ENCODE measurements around the gene CTNNBL1.

CTNNBL1 gene

DNA sequence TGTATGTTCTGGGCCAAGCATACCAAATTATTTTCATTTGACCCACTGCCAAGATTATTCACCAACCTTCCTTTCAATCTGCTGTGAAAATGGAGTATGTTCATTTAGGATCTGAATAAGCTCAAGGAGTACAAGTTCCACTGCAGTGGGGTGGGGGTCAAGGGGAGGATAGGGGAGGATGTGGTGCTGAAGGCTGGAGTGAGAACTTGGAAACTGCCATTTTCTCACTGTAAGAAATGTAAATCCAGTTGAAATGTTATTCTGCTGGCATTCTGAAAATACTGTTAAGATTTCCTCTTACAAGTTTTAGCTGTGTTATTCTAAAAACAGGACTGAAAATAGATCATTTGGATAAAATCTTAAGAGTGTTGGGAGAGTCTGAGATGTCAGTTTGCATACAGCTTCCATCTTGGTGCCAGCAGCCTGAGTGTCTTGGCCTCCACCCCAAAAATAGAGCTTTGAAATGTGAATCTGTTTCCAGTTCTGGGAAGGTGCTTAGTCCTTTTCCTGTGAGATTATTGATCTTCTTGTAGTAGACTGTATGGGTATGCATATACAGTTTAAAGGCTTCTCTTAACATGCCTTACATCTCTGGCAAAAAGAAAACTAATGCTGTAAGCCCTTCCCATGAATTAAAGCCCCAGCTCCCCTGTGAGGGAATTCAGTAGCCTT is 84.3 kb downstream of the CTNNBL1 start:
- no peak for DNase-seq

DNA sequence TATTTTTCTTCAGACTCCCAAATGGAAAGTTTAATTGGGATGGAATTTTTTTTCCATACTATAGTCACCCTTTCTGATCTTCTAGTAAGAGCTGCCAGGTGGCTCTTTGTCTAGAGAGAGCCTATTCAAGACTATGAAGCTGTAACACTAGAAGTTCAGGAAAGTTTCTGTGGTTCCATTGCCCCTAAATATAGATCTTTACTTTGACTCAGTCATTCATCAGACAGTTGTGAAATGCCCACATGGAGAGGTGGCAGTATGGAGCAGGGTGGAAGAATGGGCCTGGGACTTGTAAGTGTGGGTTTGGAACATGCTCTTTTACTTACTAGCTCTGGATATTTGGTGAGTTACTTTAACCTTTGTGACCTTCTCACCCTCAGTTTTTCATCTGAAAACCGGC is 87.8 kb downstream of the CTNNBL1 start:
- no peak for DNase-seq

DNA sequence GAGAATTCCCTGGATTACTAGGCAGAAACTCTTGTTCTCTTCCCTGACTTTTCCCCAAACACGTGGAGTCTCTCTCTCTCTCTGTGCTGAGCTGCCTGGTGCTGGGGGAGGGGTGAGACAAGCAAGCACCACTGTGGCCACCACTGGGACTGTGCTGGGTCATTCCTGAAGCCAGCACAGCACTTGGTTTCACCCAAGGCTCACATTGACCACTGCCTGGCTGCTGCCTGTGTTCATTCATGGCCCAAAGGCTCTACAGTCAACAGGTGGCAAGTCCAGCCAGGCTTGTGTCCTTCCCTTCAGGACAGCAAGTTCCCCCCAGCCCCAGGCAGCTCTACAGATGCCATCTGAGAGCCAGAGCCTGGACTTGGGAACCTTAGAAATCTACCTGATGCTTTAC is 92.2 kb downstream of the CTNNBL1 start:
- DNase-seq = no peak

DNA sequence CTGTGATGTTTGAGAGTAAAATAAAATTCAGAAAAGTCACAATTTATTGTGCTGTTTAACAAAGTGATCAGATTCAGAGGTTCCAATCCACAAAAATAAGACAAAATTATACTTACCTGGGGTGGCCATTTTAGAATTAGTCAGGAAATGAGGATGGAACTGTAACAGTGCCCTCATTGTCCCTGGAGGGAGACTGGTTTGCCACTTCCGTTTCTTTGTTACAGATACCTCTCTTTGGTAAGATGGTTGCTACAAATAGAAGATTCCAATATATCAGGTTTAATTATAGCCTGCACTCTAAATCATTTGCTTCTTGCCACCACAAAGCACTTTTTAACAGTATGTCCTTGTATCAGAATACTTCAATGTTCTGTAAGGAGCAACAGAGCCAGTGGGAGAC is 95.6 kb downstream of the CTNNBL1 start:
- no peak for DNase-seq

DNA sequence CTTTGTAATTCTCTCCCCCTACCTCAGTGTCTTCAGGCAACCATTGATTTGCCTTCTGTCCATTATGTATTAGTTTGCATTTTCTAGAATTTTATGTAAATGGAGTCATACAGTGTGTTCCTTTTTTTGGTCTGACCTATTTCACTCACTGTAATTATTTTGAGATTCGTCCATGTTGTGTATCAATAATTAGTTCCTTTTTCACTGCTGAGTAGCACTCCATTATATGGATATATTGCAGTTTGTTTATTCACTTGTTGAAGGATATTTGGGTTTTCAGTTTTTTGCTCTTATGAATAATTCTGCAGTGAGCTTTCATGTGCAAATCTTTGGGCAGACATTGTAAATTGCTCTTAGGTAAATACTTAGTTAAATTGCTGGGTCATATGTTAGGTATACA is 97.1 kb downstream of the CTNNBL1 start:
- DNase-seq = no peak

DNA sequence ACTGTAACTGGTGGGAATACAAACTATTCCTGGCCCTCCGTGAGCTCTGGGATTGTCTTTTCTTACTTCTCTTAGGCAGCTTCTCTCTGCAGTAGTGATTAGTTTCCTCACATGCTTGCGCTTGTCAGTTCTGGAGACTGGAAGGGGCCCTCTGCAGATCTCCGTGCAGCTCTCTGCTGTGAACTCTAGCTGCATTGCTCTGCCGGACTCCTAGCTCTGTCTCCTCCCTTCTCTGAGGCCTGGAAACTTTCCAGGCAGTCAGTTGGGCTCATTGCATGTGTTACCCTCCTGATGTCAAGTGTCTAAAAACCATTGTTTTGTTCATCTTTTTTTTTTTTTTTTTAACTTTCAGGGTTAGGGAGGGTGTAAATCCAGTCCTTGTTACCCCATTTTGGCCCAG is 102.3 kb downstream of the CTNNBL1 start:
- DNase-seq = no peak

DNA sequence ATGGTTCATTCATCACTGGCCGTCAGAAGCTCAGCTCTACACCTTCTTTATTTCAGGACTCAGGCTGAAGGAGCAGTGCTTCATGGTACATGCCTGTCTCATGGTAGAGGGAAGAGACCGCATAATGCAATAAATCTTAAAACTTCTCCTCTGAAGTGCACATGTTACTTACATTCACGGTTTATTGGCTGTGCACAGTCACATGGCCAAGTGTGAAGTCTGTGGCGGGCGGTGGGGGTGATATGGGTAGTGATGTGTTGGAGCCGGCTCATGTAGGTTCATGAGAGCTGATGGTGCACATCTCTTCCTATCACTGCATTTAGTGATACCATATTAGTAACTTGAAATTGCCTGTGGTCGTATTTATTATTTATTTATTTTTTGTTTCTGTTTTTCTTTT is 102.9 kb downstream of the CTNNBL1 start:
- no peak for DNase-seq

DNA sequence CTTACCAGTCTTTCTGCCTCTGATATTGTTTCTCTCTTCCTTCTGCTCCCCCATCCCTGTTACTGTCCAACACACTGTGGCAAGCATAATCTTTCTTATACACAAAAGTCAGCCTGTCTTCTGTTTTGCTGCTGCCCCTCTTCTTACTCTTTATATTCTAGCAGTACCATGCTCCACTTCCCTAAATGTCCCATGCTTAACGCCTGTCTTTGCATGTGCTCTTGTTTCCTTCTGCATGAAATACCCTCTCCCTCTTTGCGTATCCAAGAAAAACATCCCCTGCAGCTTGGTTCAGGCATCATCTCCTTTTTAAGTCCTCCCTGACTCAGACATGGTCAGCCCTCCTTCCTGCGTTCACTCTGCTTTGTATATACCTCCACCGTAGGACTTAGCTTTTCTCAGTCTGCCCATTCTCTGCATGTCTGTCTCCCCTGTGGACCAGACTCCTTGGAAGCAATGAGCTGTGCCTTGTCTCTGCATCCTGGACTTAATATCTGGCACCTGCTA is 103.9 kb downstream of the CTNNBL1 start:
- DNase-seq = no peak

DNA sequence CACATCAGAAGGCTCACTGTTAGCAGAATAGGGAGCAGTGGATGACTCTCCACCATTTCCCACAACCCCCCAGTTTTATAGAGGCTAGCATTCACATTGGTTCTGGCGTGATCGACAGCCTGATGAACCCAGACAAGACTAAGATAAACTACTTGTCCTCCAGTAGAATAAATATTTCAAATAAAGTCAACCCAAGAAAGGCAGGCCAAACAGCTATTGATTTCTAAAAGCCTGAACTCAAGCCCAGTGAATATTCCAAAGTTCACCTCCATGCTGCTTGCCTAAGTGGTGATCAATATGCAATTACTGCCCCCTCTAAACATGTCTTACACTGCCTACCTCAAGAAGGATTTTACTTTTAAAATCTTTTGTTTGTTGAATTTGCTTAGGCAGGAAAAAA is 104.5 kb downstream of the CTNNBL1 start:
- DNase-seq = no peak

DNA sequence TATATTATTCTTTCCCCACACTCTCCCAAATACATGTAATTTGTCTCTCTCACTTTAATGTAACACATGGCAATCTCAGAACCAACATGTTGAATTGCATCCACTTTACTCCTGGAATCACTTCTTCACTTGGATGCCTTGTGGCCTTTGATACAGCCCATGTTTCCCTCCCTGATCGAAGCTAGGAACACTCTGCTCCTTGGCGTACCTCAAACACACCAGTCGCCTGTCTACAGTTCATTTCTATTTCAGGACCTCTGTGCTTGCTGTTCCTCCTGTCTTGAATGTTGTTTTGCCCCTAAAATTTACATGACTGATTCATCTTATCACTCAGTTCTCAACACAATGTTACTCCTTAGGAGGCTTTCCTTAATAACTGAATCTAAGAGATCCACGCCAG is 106.8 kb downstream of the CTNNBL1 start:
- no peak for DNase-seq

DNA sequence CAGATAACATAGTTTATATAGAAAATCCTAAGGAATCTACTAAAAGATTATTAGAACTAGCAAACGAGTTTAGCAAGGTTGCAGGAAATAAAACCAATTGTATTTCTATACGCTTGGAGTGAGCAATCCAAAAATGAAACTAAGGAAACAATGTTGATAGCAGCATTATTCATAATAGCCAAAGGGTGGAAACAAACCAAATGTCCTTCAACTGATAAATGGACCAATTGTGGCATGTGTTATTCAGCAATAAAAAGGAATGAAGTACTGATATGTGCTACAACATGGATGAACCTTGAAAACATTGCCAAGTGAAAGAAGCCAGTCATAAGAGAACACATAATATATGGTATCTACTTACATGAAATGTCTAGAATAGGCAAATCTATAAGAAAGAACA is 108.1 kb downstream of the CTNNBL1 start:
- DNase-seq = no peak

DNA sequence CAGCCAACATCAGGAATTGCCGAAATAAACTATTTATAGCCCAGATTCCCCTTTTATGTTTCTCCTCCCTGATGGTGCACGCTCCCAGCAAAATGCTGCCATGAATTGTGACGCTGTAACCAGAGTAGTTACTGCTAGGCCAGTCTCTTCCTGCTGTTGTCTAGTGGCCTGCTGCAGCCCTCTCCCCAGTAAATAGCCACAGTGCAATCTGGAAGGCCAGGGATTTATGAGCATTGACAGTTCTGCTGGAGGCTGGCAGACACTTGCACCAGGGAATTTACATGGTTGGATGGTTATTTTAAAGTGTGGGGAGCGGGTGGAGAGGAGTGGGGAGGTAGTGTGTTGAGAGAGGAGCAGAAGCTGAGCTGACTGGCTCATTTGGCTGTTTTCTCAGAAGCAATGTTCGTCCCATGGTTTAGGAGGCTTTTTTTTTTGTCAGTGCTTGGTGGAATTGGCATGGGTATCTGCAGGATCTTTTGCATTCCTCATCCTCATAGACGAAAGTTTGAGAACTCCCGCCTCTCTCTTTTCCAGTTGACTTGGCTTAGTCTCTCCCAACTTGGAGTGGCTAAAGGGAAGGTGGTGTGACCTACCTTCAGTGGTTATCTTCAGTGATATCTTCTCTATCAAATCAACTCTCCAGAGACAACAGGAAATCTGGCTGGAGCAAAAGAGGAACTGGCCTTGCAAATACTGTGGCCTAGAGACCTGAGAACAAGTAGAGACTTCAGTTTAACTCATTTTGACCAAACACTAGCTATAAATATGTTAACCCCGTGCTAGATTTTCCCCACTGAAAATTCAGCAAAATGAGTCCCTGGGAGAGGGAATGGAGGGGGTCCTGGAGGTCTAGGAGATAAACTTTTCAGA is 109.8 kb downstream of the CTNNBL1 start:
- DNase-seq = no peak

DNA sequence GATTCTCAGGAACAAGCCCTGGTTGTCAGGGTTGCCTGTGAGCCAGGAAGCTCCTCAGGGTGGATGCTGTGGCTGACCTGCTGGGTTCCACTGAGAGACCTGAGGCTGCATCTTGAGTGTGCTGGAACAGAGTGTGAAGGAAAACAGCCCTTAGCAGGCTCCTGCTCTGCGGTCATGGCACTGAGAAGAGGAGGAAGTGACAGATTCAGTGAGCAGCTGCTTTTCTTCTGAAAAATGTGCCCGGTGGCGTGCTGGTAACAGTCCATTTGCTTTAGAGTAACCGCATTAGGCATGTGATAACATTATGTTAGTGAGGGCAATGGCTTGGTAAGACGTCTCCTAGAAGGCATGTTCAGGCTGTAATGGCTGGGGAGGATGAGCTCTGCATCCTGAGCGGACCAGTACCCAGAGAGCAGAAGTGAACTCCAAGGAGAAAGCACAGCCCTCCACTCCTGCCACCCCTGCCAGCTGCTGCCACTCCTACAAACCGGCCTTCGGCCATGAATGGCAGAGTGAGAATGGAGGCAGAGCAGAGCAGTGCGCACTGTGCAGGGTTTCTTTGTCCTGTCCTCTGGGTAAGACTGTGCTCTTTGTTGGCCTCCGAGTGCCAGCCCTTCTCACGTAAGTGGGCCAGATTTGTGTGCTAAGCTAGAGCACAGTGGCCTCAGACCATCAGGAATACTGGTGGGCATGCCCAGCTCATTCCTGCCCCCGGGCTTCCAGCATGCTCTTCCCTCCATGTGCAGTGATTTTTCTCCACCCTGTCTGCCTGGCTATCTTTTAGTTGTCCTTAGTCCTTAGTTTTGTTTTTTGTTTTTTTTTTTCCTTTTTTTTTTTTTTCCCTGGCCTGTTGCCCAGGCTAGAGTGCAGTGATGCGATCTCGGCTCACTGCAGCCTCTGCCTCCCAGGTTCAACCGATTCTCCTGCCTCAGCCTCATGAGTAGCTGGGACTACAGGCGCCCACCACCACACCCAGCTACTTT is 111.0 kb downstream of the CTNNBL1 start:
- no peak for DNase-seq

DNA sequence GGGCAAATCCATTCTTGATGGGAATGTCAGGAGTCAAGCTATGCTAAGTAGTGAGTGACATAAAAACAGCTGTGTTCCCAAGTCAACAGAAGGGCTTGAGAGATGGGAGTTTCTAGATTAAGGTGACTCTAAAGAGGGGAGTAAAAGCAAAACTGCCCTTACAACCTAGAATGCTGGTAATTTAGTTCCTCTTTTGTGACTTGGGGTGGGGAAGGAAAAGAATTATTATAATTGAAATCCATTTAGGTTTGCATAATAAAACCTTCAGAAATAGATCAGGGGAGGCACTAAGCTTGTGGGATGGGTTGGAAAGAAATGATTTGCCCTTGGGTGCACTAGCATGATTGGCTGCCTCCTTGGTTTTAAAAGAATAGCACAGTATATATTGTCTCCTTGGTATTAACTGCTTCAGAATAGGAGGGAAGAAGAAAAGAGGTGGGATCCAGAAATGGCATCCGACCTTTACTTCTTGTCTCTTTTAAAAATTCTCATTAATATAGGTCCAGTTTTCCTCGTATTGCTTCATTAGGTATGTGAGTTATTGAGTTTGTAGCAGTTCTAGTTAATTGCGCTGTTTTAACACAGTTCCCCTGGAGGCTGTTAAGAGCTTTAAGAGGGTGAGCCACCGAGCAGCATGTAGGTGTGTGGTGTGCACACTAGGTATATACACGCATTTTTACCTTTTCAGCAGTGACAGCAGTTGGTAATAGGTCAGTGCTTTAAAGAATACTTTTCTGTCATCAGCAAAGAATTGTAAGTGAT is 113.8 kb downstream of the CTNNBL1 start:
- DNase-seq = no peak

DNA sequence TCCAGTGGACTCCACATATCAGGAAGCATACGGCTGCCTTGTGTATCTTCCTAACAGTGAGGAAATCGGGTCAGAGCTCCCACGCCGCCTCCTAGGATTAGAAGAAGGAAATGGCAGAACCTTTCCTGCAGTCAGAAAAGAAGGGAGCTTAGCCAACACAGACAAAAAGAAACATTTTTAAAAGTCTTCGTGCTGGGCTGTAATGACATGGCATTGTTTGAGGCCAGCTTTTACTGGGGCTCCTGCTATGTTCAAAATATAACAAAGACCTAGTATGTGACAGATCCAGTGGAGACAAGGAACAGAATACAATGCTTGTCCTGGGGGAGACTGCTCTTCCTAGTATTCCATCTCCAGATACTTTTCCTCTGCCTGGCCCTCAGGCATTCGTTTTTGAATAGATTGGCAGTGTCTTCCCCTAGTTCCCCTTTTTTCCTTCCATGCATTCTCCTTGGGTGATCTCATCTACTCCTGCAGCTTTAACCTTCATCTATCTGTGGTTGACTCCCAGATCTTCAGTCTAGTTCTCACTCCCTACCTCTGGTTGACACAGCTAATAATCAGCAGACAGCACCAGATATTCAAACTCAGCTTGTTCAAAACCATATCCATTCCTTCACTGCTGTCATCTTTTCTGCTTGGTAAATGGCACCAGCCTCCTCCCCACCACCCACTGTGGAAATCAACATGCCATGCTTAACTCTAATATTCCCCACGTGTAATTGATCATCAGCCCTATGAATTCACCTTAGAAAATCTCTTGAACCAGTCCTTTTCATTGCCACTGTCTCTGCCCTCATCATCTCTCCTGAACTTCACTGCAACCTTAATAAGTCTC is 114.6 kb downstream of the CTNNBL1 start:
- no peak for DNase-seq

DNA sequence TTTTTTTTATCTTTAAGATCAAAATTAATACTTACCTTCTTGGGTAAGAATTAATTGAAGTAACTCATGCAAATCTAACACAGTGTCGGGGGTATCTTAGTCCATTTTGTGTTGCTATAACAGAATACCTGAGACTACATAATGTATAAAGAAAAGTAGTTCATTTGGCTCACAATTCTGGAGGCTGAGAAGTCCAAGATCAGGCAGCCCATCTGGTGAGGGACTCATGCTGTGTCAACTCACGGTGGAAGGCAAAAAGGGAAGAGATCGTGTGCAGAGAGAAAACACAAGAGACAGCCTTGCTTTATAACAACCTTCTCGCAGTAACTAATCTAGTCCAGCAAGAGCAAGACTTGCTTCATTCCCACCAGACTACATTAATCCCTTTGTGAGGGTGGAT is 116.2 kb downstream of the CTNNBL1 start:
- DNase-seq = no peak

DNA sequence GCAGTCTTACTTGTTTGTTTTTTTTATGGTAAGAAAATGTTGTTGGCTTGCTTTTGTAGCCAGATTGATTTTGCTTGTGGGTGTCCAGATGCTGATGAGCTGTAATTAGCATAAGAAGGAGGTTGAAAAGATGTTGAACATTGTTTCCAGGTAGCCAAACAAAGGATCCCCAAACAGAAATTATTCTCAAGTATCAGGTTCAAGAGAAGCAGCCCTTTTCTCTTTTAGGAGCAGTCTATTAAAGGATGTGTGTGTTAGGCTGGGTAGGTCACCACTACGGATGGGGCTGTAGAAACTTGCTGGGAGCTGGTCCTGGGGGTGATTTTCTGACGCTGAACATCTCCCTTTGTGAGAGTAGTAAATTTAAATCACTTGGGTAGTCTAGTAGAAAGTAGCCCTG is 122.2 kb downstream of the CTNNBL1 start:
- DNase-seq = no peak

DNA sequence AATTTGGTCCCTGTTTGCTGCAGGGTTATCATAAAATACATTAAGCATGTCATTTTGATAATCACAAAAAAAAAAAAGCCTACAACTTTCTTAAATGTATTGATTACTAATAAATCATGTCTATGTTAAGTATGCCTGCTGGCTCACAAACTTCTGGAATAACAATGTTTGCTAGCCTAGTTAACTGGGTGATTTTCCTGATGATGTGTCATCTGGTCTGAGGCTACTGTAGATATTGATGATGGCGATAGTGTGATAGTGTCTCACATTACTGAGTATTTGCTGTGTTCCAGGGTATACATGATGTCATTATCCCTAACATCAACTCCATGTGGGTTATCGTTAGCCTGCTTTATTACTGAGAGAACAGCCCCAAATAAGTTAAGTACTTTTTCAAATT is 122.9 kb downstream of the CTNNBL1 start:
- DNase-seq = no peak

DNA sequence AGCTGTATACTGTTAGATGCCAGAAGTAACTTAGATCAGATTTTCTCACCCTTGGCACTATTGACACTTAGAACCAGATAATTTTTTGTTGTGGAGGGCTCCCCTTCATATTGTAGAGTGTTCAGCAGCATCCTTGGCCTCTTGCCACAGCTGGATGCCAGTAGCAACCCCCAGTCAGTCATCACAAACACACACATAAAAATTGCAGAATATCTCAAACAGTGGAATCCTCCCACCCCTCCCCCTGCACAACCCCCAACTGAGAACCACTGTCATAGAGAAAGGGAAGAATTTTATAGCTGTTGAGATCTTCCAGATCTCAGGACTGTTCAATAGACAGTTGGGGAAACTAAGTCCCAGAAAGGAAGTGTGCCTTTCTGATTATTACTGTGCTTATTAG is 127.9 kb downstream of the CTNNBL1 start:
- DNase-seq = no peak

DNA sequence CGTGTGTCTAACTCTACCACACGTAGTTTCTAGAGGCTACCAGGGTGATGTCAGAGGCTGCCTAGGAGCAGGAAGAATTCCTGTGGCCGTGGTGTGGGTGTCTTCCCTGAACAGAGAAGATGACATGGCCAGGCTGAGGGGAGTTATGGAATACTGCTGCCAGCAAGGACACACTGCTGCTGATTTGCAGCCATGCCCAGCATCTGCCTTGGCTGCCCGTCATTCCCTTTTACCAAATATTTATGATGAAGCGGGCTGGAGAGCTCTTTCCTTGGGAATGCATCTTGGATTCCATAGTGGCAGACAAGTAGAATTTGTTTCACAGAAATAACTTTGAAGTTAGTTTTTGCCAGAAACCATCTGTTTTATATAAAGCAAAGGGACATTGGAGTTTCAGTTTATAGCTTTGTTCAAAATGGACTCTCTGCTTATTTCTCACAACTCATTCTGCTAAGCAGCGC is 128.3 kb downstream of the CTNNBL1 start:
- DNase-seq = no peak

DNA sequence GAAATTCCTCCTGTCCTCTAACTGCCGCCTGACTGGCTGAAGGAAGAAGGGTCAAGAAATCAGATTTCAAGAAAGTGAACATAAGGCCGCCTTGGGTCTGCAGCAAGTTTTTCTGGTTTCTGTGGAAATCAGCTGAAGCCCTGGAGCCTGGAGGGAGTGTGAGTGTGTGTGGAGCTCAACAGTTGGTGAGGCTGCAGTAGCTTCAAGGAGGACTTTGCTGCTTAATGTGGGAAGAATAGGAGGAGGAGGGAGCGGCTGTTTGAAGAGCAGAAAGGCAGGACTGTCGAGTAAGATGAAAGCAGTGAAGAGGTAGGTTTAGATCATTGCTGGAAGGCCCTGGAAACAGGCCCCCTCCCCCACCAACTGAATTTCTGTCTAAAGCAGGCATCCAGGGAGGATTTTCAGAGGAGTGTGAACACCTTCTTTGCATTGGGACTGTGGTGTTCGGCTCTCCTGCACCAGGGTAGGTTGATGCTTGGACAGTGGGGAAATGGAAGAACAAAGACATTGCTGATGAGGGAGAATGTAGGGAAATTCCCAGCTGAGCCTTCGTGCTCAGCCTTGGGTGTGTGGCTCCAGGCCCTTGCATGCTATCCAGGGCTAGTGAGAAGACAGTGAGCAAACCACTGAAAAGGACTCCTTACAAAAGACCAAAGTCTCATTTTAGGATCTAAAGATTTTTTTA is 129.6 kb downstream of the CTNNBL1 start:
- DNase-seq = no peak

Data from DMS79 treated with DMSO at 0.1 percent for 48 hours (cell line).